Tibial artery (tissue), 4 donors: ENCODE results near the gene NOL9.

Source experiments
- DNase-seq, 2 donors: peaks; one replicate each; pipeline ENCODE4 v3.0.0-alpha.2; 2019
- H3K27ac ChIP-seq, 2 donors: fragments of 200-600 bp; sonication (generic) in 1 of 2; 1 replicate in 1 of 2; 2 replicates in 1 of 2; pipeline ENCODE4 v1.5.1; 2018 to 2019; ENCODE audit warnings: mild to moderate bottlenecking in 1 of 2
- H3K27me3 ChIP-seq, 2 donors: fragments of 200-600 bp; sonication (generic) in 1 of 2; one replicate each; pipeline versions ENCODE4 v1.5.1 to v1.6.0; 2016 to 2019
- H3K36me3 ChIP-seq, 3 donors: fragments of 200-600 bp; sonication (generic) in 2 of 3; one replicate each; pipeline ENCODE4 v1.5.1; 2016 to 2019; ENCODE audit warnings: mild to moderate bottlenecking in 2 of 3
- H3K4me1 ChIP-seq, 4 donors: fragments of 200-600 bp; sonication (generic) in 2 of 4; 1 replicate in 3 of 4; 2 replicates in 1 of 4; pipeline ENCODE4 v1.5.1; 2016 to 2019
- H3K4me3 ChIP-seq, 2 donors: fragments of 200-600 bp; sonication (generic) in 1 of 2; 1 replicate in 1 of 2; 2 replicates in 1 of 2; pipeline ENCODE4 v1.5.1; 2018 to 2019; ENCODE audit warnings: mild to moderate bottlenecking in 2 of 2
- H3K9me3 ChIP-seq, 3 donors: fragments of 200-600 bp; sonication (generic) in 1 of 3; one replicate each; pipeline ENCODE4 v1.5.1; 2016 to 2019
- intact Hi-C: fragments of 100-400 bp; cut with DNase I; formaldehyde crosslinking; loops from one replicate; pipeline ENCODE4 v1.15.0; 2023; ENCODE audit warnings: low total_unique reads
- TF ChIP-seq, protein P1 (sequence below), 2 experiments: fragments of 200-600 bp in 1 of 2; fragments of 450-650 bp in 1 of 2; IDR thresholded peaks; one replicate each; pipeline ENCODE4 v1.5.1; 2017 to 2019; ENCODE audit warnings: antibody characterized with exemption in 2 of 2, mild to moderate bottlenecking in 1 of 2, moderate library complexity in 1 of 2

The NOL9 gene

GRCh38 chr1:6588128-6588892, 34.0 kb upstream of the NOL9 start:
- H3K9me3 ChIP-seq = no peaks in the 10 kb centered on the region
- TF ChIP-seq, protein P1, sequence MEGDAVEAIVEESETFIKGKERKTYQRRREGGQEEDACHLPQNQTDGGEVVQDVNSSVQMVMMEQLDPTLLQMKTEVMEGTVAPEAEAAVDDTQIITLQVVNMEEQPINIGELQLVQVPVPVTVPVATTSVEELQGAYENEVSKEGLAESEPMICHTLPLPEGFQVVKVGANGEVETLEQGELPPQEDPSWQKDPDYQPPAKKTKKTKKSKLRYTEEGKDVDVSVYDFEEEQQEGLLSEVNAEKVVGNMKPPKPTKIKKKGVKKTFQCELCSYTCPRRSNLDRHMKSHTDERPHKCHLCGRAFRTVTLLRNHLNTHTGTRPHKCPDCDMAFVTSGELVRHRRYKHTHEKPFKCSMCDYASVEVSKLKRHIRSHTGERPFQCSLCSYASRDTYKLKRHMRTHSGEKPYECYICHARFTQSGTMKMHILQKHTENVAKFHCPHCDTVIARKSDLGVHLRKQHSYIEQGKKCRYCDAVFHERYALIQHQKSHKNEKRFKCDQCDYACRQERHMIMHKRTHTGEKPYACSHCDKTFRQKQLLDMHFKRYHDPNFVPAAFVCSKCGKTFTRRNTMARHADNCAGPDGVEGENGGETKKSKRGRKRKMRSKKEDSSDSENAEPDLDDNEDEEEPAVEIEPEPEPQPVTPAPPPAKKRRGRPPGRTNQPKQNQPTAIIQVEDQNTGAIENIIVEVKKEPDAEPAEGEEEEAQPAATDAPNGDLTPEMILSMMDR (IDR thresholded peaks at IDR 0.05) = no peak
- peak overlapping the region in 1 of 2 donors; percentile 86 for H3K27ac ChIP-seq
- H3K36me3 ChIP-seq = peaks cover 39 to 69% (median 62%) of the 10 kb centered on the region in 3 donors
- H3K4me3 ChIP-seq = no peak overlapping the region
- intact Hi-C loops = loop anchor here (10.0 kb wide), 1 partner anchor 46 kb away; no protein-coding TSS in a partner anchor
- H3K27me3 ChIP-seq = no peaks in the 10 kb centered on the region
- no peak for DNase-seq
- peaks cover 0 to 82% (median 71%) of the 10 kb centered on the region in 4 donors for H3K4me1 ChIP-seq

- H3K4me3 ChIP-seq = no peak overlapping the region
- intact Hi-C loops = loop anchor here (10.0 kb wide), 1 partner anchor 47 kb away; no protein-coding TSS in a partner anchor
- peak overlapping the region; percentile 61 to 86 for H3K27ac ChIP-seq
- peaks cover 30 to 66% (median 54%) of the 10 kb centered on the region in 3 donors for H3K36me3 ChIP-seq
- TF ChIP-seq, protein P1 (IDR thresholded peaks at IDR 0.05) = no peak
- no peaks in the 10 kb centered on the region for H3K27me3 ChIP-seq
- H3K9me3 ChIP-seq = no peaks in the 10 kb centered on the region
- peaks cover 0 to 78% (median 67%) of the 10 kb centered on the region in 4 donors for H3K4me1 ChIP-seq
- peak; percentile 44 to 93 for DNase-seq
Measured at GRCh38 chr1:6587261-6588005, 33.1 kb upstream of the NOL9 start.

- Histone ChIP-seq H3K9me3 (no peaks in the 10 kb centered on the region), H3K27me3 (no peaks in the 10 kb centered on the region), H3K4me3 (no peak overlapping the region), H3K36me3 (peaks cover 28 to 56% (median 43%) of the 10 kb centered on the region in 3 donors), H3K4me1 (peaks cover 0 to 78% (median 65%) of the 10 kb centered on the region in 4 donors), H3K27ac (peak overlapping the region; percentile 50 to 86)
- TF ChIP-seq, protein P1 (IDR thresholded peaks at IDR 0.05) = no peak
- DNase-seq = no peak
- intact Hi-C loops = loop anchor here (10.0 kb wide), 1 partner anchor 48 kb away; no protein-coding TSS in a partner anchor
Measured at GRCh38 chr1:6586404-6586816, 32.1 kb upstream of the NOL9 start.

DNA sequence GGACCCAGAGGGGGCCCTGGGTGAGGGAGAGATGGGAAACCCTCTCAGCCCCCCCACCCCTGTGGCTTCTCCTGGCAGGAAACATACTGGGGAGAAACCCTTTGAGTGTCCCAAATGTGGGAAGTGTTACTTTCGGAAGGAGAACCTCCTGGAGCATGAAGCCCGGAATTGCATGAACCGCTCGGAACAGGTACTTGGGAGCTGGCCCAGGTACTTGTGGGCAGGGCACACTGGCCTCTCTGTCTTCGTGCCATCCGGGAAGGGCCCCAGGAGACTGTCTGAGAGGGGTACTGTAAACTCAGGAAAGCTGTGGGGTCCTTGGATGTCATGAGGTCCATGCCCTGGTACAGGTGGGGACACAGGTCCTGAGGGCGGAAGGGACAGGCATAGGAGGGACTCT, 31.5 kb upstream of the NOL9 start:
- peaks cover 0 to 78% (median 65%) of the 10 kb centered on the region in 4 donors for H3K4me1 ChIP-seq
- TF ChIP-seq, protein P1 (IDR thresholded peaks at IDR 0.05) = no peak
- H3K27me3 ChIP-seq = no peaks in the 10 kb centered on the region
- H3K4me3 ChIP-seq = no peak overlapping the region
- peak overlapping the region in 1 of 2 donors; percentile 31 for H3K27ac ChIP-seq
- peaks cover 28 to 50% (median 38%) of the 10 kb centered on the region in 3 donors for H3K36me3 ChIP-seq
- intact Hi-C loops = loop anchor here (10.0 kb wide), 1 partner anchor 49 kb away; no protein-coding TSS in a partner anchor
- no peak for DNase-seq
- no peaks in the 10 kb centered on the region for H3K9me3 ChIP-seq

GRCh38 chr1:6585081-6585722, 30.9 kb upstream of the NOL9 start:
- DNase-seq = no peak
- no peaks in the 10 kb centered on the region for H3K9me3 ChIP-seq
- peaks cover 23 to 44% (median 31%) of the 10 kb centered on the region in 3 donors for H3K36me3 ChIP-seq
- TF ChIP-seq, protein P1 (IDR thresholded peaks at IDR 0.05) = no peak
- peak overlapping the region in 1 of 2 donors; percentile 31 for H3K27ac ChIP-seq
- no peaks in the 10 kb centered on the region for H3K27me3 ChIP-seq
- intact Hi-C loops = loop anchor here (10.0 kb wide), 1 partner anchor 50 kb away; no protein-coding TSS in a partner anchor
- H3K4me3 ChIP-seq = no peak overlapping the region
- H3K4me1 ChIP-seq = peaks cover 0 to 78% (median 65%) of the 10 kb centered on the region in 4 donors
